ENCODE data around the gene DOCK10. TPM values are rescaled to one million over a fixed set of nuclear protein-coding genes. Genes with fewer than 3 reads are reported as not detected.

The DOCK10 gene
- total and polyA plus RNA-seq, 10 of the 15 experiments (the other 5 are each of a cell fraction or from before 2014, with no cell fraction given) = 16.9 to 120 (median 85.5) TPM

DNA sequence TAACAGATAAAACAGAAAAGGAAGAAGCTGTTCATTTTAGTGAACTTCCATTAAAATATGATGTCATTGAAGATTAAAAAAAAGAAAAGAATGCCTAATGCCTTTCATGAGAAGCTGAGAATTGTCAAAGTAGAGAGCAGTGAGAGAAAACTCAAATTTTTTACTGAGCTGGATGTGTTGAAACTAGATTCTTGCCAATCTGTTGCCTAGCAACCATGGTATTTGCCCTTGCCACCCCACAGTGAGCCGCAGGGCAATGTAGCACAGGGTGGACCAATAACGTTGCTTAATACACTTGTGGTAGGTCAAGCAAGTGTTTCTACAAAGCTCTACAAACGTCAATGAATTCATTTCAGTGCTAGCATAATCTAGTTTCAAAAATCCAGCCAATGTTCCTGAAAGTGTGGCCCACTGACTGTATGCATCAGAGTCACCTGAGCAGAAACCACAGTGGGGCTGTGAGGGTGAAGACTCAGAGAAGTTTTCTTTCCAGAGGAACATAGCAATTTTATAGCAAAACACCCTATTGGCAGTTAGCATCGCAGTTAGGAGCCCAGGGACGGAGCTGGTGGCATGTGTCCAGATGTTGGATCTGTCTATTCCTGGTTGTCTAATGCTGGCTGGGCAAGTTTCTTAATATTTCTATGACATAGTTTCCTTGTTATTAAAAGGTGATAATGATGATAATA lies 132.2 kb downstream of the DOCK10 start:
- H3K27ac ChIP-seq (ENCODE audit: control insufficient read depth, insufficient read depth) = no peak overlapping the region
- TF ChIP-seq, protein P1, sequence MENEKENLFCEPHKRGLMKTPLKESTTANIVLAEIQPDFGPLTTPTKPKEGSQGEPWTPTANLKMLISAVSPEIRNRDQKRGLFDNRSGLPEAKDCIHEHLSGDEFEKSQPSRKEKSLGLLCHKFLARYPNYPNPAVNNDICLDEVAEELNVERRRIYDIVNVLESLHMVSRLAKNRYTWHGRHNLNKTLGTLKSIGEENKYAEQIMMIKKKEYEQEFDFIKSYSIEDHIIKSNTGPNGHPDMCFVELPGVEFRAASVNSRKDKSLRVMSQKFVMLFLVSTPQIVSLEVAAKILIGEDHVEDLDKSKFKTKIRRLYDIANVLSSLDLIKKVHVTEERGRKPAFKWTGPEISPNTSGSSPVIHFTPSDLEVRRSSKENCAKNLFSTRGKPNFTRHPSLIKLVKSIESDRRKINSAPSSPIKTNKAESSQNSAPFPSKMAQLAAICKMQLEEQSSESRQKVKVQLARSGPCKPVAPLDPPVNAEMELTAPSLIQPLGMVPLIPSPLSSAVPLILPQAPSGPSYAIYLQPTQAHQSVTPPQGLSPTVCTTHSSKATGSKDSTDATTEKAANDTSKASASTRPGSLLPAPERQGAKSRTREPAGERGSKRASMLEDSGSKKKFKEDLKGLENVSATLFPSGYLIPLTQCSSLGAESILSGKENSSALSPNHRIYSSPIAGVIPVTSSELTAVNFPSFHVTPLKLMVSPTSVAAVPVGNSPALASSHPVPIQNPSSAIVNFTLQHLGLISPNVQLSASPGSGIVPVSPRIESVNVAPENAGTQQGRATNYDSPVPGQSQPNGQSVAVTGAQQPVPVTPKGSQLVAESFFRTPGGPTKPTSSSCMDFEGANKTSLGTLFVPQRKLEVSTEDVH (IDR thresholded peaks at IDR 0.05; ENCODE audit: low read depth, partially characterized antibody) = no peak
- TF ChIP-seq POLR2A (IDR thresholded peaks at IDR 0.05; ENCODE audit: low read depth, low read length) (no peak), HDAC6 (IDR thresholded peaks at IDR 0.05; ENCODE audit: unreplicated experiment) (no peak), RUNX3 (IDR thresholded peaks at IDR 0.05; ENCODE audit: low read length) (peak; percentile 31; the same call in 1 of the 2 replicates), SMARCA5 (IDR thresholded peaks at IDR 0.05) (no peak), GATAD2B (conservative IDR thresholded peaks at IDR 0.05; ENCODE audit: low read depth) (no peak), EZH2 (IDR thresholded peaks at IDR 0.05; ENCODE audit: borderline replicate concordance, control insufficient read depth, low read depth, low read length) (no peak), HDAC2 (IDR thresholded peaks at IDR 0.05) (no peak), ZNF217 (IDR thresholded peaks at IDR 0.05) (no peak), NFIC (IDR thresholded peaks at IDR 0.05; ENCODE audit: low read depth, low read length) (no peak), CHD1 (IDR thresholded peaks at IDR 0.05; ENCODE audit: low read depth, low read length) (no peak), KLF5 (IDR thresholded peaks at IDR 0.05; ENCODE audit: partially characterized antibody) (no peak), CHD4 (IDR thresholded peaks at IDR 0.05) (no peak), YBX1 (IDR thresholded peaks at IDR 0.05) (no peak)
- TF ChIP-seq, protein P2, sequence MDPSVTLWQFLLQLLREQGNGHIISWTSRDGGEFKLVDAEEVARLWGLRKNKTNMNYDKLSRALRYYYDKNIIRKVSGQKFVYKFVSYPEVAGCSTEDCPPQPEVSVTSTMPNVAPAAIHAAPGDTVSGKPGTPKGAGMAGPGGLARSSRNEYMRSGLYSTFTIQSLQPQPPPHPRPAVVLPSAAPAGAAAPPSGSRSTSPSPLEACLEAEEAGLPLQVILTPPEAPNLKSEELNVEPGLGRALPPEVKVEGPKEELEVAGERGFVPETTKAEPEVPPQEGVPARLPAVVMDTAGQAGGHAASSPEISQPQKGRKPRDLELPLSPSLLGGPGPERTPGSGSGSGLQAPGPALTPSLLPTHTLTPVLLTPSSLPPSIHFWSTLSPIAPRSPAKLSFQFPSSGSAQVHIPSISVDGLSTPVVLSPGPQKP (IDR thresholded peaks at IDR 0.05; ENCODE audit: low read depth, low read length) = no peak
- TF ChIP-seq, protein P3, sequence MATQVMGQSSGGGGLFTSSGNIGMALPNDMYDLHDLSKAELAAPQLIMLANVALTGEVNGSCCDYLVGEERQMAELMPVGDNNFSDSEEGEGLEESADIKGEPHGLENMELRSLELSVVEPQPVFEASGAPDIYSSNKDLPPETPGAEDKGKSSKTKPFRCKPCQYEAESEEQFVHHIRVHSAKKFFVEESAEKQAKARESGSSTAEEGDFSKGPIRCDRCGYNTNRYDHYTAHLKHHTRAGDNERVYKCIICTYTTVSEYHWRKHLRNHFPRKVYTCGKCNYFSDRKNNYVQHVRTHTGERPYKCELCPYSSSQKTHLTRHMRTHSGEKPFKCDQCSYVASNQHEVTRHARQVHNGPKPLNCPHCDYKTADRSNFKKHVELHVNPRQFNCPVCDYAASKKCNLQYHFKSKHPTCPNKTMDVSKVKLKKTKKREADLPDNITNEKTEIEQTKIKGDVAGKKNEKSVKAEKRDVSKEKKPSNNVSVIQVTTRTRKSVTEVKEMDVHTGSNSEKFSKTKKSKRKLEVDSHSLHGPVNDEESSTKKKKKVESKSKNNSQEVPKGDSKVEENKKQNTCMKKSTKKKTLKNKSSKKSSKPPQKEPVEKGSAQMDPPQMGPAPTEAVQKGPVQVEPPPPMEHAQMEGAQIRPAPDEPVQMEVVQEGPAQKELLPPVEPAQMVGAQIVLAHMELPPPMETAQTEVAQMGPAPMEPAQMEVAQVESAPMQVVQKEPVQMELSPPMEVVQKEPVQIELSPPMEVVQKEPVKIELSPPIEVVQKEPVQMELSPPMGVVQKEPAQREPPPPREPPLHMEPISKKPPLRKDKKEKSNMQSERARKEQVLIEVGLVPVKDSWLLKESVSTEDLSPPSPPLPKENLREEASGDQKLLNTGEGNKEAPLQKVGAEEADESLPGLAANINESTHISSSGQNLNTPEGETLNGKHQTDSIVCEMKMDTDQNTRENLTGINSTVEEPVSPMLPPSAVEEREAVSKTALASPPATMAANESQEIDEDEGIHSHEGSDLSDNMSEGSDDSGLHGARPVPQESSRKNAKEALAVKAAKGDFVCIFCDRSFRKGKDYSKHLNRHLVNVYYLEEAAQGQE (IDR thresholded peaks at IDR 0.05; ENCODE audit: low read depth, low read length) = no peak
- TF ChIP-seq, protein P4, sequence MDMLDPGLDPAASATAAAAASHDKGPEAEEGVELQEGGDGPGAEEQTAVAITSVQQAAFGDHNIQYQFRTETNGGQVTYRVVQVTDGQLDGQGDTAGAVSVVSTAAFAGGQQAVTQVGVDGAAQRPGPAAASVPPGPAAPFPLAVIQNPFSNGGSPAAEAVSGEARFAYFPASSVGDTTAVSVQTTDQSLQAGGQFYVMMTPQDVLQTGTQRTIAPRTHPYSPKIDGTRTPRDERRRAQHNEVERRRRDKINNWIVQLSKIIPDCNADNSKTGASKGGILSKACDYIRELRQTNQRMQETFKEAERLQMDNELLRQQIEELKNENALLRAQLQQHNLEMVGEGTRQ (IDR thresholded peaks at IDR 0.05; ENCODE audit: borderline replicate concordance, low read depth, low read length) = no peak

More for the DNA sequence above, 132.2 kb downstream of the DOCK10 start:
- ChIA-PET CTCF (interaction anchor here (0.7 to 1.7 kb wide), 6 partner anchors 10 to 92 kb away, joined by 3 to 9 read pairs (median 3); no protein-coding TSS in a partner anchor), SMC1A (ENCODE audit: uncharacterized antibody, unreplicated experiment) (interaction anchor here (1.0 to 4.4 kb wide), 12 partner anchors 10 to 94 kb away, joined by 3 to 27 read pairs (median 3); no protein-coding TSS in a partner anchor), RAD21 (ENCODE audit: unreplicated experiment) (interaction anchor here (1.0 to 1.6 kb wide), 5 partner anchors 12 to 79 kb away, joined by 3 to 5 read pairs (median 4); no protein-coding TSS in a partner anchor), POLR2A (interaction anchor here (1.0 kb wide), 1 partner anchor 27 kb away, joined by 3 read pairs; no protein-coding TSS in a partner anchor)
- Histone ChIP-seq H3K36me3 (ENCODE audit: control insufficient read depth in 2 of 2, insufficient read depth in 2 of 2, low read length in 1 of 2) (peaks cover 0 to 9% of the 10 kb centered on the region in 2 experiments), H3K79me2 (ENCODE audit: control insufficient read depth, insufficient read depth, low read length) (peaks cover 30% of the 10 kb centered on the region), H3K4me2 (ENCODE audit: control insufficient read depth, insufficient read depth) (no peak overlapping the region), H2AFZ (ENCODE audit: control insufficient read depth, low read depth, low read length) (no peak overlapping the region), H4K20me1 (ENCODE audit: control insufficient read depth, insufficient read depth) (no peaks in the 10 kb centered on the region; the same call in 1 of the 2 replicates), H3K9me3 (replicated peaks; ENCODE audit: control insufficient read depth, insufficient read depth, low read length) (no peaks in the 10 kb centered on the region; the same call in 2 of the 3 replicates), H3K4me3 (no peak overlapping the region), H3K9ac (ENCODE audit: control insufficient read depth, insufficient read depth, low read length) (no peak overlapping the region), H3K4me1 (ENCODE audit: control insufficient read depth, insufficient read depth, low read length) (peaks cover 3% of the 10 kb centered on the region; the same call in 1 of the 2 replicates), H3K27me3 (replicated peaks in 1 of 2; ENCODE audit: control insufficient read depth in 2 of 2, insufficient read depth in 2 of 2, low read length in 1 of 2) (no peaks in the 10 kb centered on the region)
- 69% methylated on average over 5 of the region's 5 CpGs for WGBS (ENCODE audit: insufficient coverage, insufficient replicate concordance, low lambda C conversion rate, missing lambda C conversion rate)
- in situ Hi-C loops (cut with MboI) = no loop called here
- ATAC-seq (peak; percentile 96), FAIRE-seq (peak; percentile 61), DNase-seq (ENCODE audit: low read depth, low spot score) (no peak)
- BruUV-seq (replicated peaks) = no TSS peak
- intact Hi-C loops (cut with micrococcal nuclease; ENCODE audit: unreplicated experiment) = no loop called here
